ENCODE results near the gene COL27A1.

GRCh38 chr9:114248299-114248707 lies 93.0 kb downstream of the COL27A1 start:
- TF ChIP-seq GATA2 (IDR thresholded peaks at IDR 0.05; ENCODE audit: insufficient read depth, insufficient read length, low read depth, low read length): no peak
- TF ChIP-seq CTCF (IDR thresholded peaks at IDR 0.05; ENCODE audit: extremely low read depth in 1 of 2, insufficient read depth in 1 of 2, low read depth in 1 of 2, low read length in 2 of 2): no peak
- TF ChIP-seq POLR2A (IDR thresholded peaks at IDR 0.05; ENCODE audit: low read depth, low read length): no peak
- no peak for TF ChIP-seq POLR2AphosphoS5 (IDR thresholded peaks at IDR 0.05; ENCODE audit: insufficient read depth, low read depth, low read length)
- no peak for TF ChIP-seq FOS (IDR thresholded peaks at IDR 0.05; ENCODE audit: borderline replicate concordance, insufficient read depth, low read length)
- TF ChIP-seq MAX (IDR thresholded peaks at IDR 0.05; ENCODE audit: insufficient read depth, insufficient read length): no peak

Data from endothelial cell of umbilical vein (primary cell).